Measurements from ENCODE around the gene CHST1.
A peak's percentile ranks its signal among the peaks of the same experiment; 100 is the strongest.

CHST1 gene

GRCh38 chr11:45665206-45665932, at the start of gene CHST1:
CHST1 (minus strand) TSS chr11:45665622; CDS start chr11:45650923, 14,699 bp downstream.
- Mint-ChIP-seq H3K27me3 (peaks cover 36% of the 10 kb centered on the region), H3K9me3 (no peaks in the 10 kb centered on the region), H3K27ac (no peak within 1 kb of the TSS), H3K36me3 (no peaks in the 10 kb centered on the region), H3K4me3 (peak within 1 kb of the TSS; percentile 75), H3K4me1 (peaks cover 6% of the 10 kb centered on the region)

- H3K27ac Mint-ChIP-seq = no peak overlapping the region
- H3K27me3 Mint-ChIP-seq = peaks cover 10% of the 10 kb centered on the region
- H3K4me3 Mint-ChIP-seq = no peak overlapping the region
- H3K36me3 Mint-ChIP-seq = no peaks in the 10 kb centered on the region
- H3K4me1 Mint-ChIP-seq = no peaks in the 10 kb centered on the region
- H3K9me3 Mint-ChIP-seq = no peaks in the 10 kb centered on the region
Observed at GRCh38 chr11:45713573-45713972, 48.2 kb upstream of the CHST1 start.

- peaks cover 20% of the 10 kb centered on the region for H3K27me3 Mint-ChIP-seq
- H3K4me1 Mint-ChIP-seq = no peaks in the 10 kb centered on the region
- H3K36me3 Mint-ChIP-seq = no peaks in the 10 kb centered on the region
- no peak overlapping the region for H3K27ac Mint-ChIP-seq
- H3K9me3 Mint-ChIP-seq = no peaks in the 10 kb centered on the region
- no peak overlapping the region for H3K4me3 Mint-ChIP-seq
Observed at GRCh38 chr11:45710561-45710960, 45.1 kb upstream of the CHST1 start.

GRCh38 chr11:45708887-45709663, 43.7 kb upstream of the CHST1 start:
- H3K9me3 Mint-ChIP-seq = no peaks in the 10 kb centered on the region
- H3K4me3 Mint-ChIP-seq = no peak overlapping the region
- H3K27ac Mint-ChIP-seq = no peak overlapping the region
- peaks cover 20% of the 10 kb centered on the region for H3K27me3 Mint-ChIP-seq
- no peaks in the 10 kb centered on the region for H3K36me3 Mint-ChIP-seq
- H3K4me1 Mint-ChIP-seq = no peaks in the 10 kb centered on the region

- Mint-ChIP-seq H3K4me1 (no peaks in the 10 kb centered on the region), H3K27ac (no peak overlapping the region), H3K9me3 (no peaks in the 10 kb centered on the region), H3K27me3 (peaks cover 18% of the 10 kb centered on the region), H3K4me3 (no peak overlapping the region), H3K36me3 (no peaks in the 10 kb centered on the region)
Observed at GRCh38 chr11:45704635-45705034, 39.2 kb upstream of the CHST1 start.

- Mint-ChIP-seq H3K27ac (no peak overlapping the region), H3K36me3 (no peaks in the 10 kb centered on the region), H3K9me3 (no peaks in the 10 kb centered on the region), H3K4me1 (no peaks in the 10 kb centered on the region), H3K4me3 (no peak overlapping the region), H3K27me3 (peaks cover 18% of the 10 kb centered on the region)
Observed at GRCh38 chr11:45704133-45704532, 38.7 kb upstream of the CHST1 start.

- Mint-ChIP-seq H3K27ac (no peak overlapping the region), H3K4me1 (no peaks in the 10 kb centered on the region), H3K9me3 (no peaks in the 10 kb centered on the region), H3K4me3 (no peak overlapping the region), H3K27me3 (peaks cover 9% of the 10 kb centered on the region), H3K36me3 (no peaks in the 10 kb centered on the region)
Observed at GRCh38 chr11:45702511-45702910, 37.1 kb upstream of the CHST1 start.

- Mint-ChIP-seq H3K9me3 (no peaks in the 10 kb centered on the region), H3K4me1 (no peaks in the 10 kb centered on the region), H3K27ac (no peak overlapping the region), H3K27me3 (no peaks in the 10 kb centered on the region), H3K4me3 (no peak overlapping the region), H3K36me3 (no peaks in the 10 kb centered on the region)
Observed at GRCh38 chr11:45698777-45699497, 33.5 kb upstream of the CHST1 start.

- Mint-ChIP-seq H3K4me3 (no peak overlapping the region), H3K36me3 (no peaks in the 10 kb centered on the region), H3K4me1 (no peaks in the 10 kb centered on the region), H3K9me3 (no peaks in the 10 kb centered on the region), H3K27ac (no peak overlapping the region), H3K27me3 (peaks cover 1% of the 10 kb centered on the region)
Observed at GRCh38 chr11:45692808-45693453, 27.5 kb upstream of the CHST1 start.

- no peaks in the 10 kb centered on the region for H3K36me3 Mint-ChIP-seq
- peaks cover 4% of the 10 kb centered on the region for H3K27me3 Mint-ChIP-seq
Observed at GRCh38 chr11:45688472-45689033, 23.1 kb upstream of the CHST1 start.

GRCh38 chr11:45687836-45688235, 22.4 kb upstream of the CHST1 start:
- no peaks in the 10 kb centered on the region for H3K4me1 Mint-ChIP-seq
- H3K36me3 Mint-ChIP-seq = no peaks in the 10 kb centered on the region
- H3K9me3 Mint-ChIP-seq = no peaks in the 10 kb centered on the region
- H3K27ac Mint-ChIP-seq = no peak overlapping the region
- peaks cover 4% of the 10 kb centered on the region for H3K27me3 Mint-ChIP-seq
- H3K4me3 Mint-ChIP-seq = no peak overlapping the region

More at GRCh38 chr11:45688472-45689033, 23.1 kb upstream of the CHST1 start:
- H3K4me1 Mint-ChIP-seq = no peaks in the 10 kb centered on the region
- H3K4me3 Mint-ChIP-seq = no peak overlapping the region
- no peaks in the 10 kb centered on the region for H3K9me3 Mint-ChIP-seq
- H3K27ac Mint-ChIP-seq = no peak overlapping the region

GRCh38 chr11:45685964-45686537, 20.6 kb upstream of the CHST1 start:
- H3K27ac Mint-ChIP-seq = no peak overlapping the region
- no peak overlapping the region for H3K4me3 Mint-ChIP-seq
- H3K4me1 Mint-ChIP-seq = no peaks in the 10 kb centered on the region
- no peaks in the 10 kb centered on the region for H3K36me3 Mint-ChIP-seq
- H3K9me3 Mint-ChIP-seq = no peaks in the 10 kb centered on the region
- H3K27me3 Mint-ChIP-seq = peaks cover 4% of the 10 kb centered on the region

- no peaks in the 10 kb centered on the region for H3K9me3 Mint-ChIP-seq
- H3K27me3 Mint-ChIP-seq = peaks cover 4% of the 10 kb centered on the region
- no peaks in the 10 kb centered on the region for H3K36me3 Mint-ChIP-seq
- no peak overlapping the region for H3K27ac Mint-ChIP-seq
- H3K4me1 Mint-ChIP-seq = no peaks in the 10 kb centered on the region
- H3K4me3 Mint-ChIP-seq = no peak overlapping the region
Observed at GRCh38 chr11:45684440-45684839, 19.0 kb upstream of the CHST1 start.

- Mint-ChIP-seq H3K9me3 (no peaks in the 10 kb centered on the region), H3K4me1 (no peaks in the 10 kb centered on the region), H3K36me3 (no peaks in the 10 kb centered on the region), H3K27ac (no peak overlapping the region), H3K4me3 (no peak overlapping the region), H3K27me3 (peaks cover 4% of the 10 kb centered on the region)
Observed at GRCh38 chr11:45683271-45684058, 18.0 kb upstream of the CHST1 start.
